DMS 273 (cell line): Measurements from ENCODE around the gene VSTM1.
A peak's percentile ranks its signal among the peaks of the same experiment; 100 is the strongest.
"Not testable (repeated sequence)": the region's sequence is repeated elsewhere in the genome, so short reads cannot be mapped to it uniquely, and the experiment has no call there.

Experiments
- DNase-seq: peaks from one replicate; lab custom pipeline; 2025; ENCODE audit not compliant: unreplicated experiment; lab: John Stamatoyannopoulos, UW

The VSTM1 gene

DNA sequence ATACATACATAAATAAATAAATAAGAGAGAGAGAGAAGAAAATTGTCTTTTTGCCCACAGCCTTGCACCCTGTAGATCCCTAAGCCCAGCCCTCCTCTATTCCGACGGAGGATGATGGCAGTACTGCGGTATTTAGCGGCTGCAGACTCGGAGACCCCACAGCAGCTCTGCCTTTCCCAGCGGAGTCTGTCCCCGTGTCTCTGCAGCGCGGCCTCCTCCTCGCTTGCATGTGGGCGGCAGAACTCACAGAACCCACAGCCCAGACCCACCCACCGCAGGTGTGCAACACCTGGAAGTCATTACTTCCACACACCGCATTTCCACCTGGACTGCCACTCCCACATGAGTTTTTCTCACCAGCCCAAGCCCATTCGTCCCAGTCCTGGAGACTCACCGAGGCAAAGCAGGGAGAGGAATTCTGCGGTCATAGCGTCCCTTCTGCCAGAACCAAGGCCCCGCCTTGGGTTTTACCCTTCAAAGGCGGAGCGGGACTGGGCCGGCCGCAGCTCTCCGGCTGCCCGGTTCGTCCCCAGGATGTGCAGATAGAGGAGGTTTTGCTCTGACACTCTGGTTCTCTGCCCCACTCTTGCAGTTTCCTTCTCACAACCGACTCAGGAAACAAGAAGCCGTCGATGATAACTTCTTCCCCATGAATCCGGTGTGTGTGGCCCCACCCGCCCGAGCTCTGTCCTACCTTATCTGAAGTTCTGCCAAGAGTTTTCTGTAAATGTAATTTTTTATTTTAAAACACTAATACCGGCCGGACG is at the start of gene VSTM1:
Gene VSTM1, minus strand, starts transcription at position 548 of the 767 bp plus-strand sequence. Its CDS starts 120 bp downstream, at position 428.
- no peak for DNase-seq

- peak; percentile 26 for DNase-seq
Measured at GRCh38 chr19:54109651-54110050, 46.0 kb upstream of the VSTM1 start.

- no peak for DNase-seq
Measured at GRCh38 chr19:54108496-54108895, 44.8 kb upstream of the VSTM1 start.

- DNase-seq, result no peak
Measured at GRCh38 chr19:54107876-54108490, 44.3 kb upstream of the VSTM1 start.

GRCh38 chr19:54106716-54107115 is 43.0 kb upstream of the VSTM1 start:
- no peak for DNase-seq

GRCh38 chr19:54105796-54106195 is 42.1 kb upstream of the VSTM1 start:
- DNase-seq, result no peak

DNA sequence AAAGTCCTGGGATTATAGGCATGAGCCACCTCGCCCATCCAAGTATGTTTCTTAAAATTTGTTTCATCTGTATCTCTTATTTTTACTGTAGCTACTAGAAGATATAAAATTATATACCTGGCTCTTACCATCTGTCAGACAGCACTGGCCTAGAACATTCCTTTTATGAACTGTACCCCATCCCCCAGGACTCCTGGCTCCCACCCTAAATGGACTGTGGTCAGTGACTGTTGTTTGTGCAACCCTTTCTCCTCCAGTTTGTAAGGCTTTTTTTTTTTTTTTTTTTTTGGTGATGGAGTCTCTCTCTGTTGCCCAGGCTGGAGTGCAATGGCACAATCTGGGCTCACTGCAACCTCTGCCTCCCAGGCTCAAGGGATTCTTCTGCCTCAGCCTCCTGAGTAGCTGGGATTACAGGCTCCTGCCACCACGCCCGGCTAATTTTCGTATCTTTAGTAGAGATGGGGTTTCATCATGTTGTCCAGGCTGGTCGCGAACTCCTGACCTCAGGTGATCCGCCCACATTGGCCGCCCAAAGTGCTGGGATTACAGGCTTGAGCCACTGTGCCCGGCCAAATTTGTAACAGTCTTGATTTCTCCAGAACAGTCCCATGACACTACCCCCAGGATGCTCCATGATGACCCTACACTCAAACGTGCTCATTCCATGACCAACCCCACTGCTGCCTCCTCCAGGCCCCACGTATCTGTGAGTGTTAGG is 41.5 kb upstream of the VSTM1 start:
- DNase-seq, result no peak

- DNase-seq, result peak; percentile 99
Measured at GRCh38 chr19:54102421-54103169, 38.9 kb upstream of the VSTM1 start, which contains the start of gene NDUFA3. TSS of gene NDUFA3 (plus strand) at chr19:54102855. CDS start at chr19:54102879, 24 bp downstream.

GRCh38 chr19:54100561-54100960 is 36.9 kb upstream of the VSTM1 start, which contains the start of gene OSCAR:
TSS of gene OSCAR (minus strand) at chr19:54100803. CDS start at chr19:54100792, 11 bp downstream.
- DNase-seq, result no peak

DNA sequence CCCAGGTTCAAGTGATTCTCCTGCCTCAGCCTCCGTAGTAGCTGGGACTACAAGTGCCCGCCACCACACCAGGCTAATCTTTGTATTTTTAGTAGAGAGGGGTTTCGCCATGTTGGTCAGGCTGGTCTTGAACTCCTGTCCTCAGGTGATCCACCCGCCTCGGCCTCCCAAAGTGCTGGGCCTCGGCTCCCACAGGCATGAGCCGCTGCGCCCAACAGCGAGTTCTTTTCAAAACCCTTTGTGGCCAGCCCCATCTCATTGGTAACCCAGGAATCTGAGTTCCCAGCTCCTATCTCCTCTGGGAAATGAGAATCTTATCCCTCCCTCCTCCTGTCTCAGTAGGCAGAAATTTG is 36.2 kb upstream of the VSTM1 start:
- not testable (repeated sequence) for DNase-seq

- no peak for DNase-seq
Measured at GRCh38 chr19:54099190-54099902, 35.6 kb upstream of the VSTM1 start.

DNA sequence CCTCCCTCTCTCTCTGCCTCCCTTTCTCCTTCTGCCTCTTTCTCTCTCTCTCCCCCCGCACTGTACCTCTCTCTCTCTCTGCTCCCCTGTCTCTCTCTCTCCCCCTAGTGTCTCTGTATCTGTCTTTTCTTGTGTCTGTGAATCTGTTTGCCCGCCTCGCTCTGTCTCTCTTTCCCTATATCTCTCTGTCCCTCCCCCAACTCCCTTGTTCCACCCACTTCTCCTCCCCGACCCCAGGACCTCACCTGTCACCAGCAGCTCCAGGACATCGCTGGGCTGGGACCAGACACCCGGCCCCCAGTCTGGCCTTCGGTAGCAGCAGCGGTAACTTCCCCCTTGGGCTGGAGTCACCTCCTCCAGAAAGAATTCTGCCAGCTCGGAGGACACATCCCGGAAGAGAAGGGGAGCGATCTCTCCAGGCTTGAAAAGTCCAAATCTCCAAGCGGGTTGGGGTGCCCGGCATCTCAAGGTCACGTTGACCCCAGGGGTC is 33.0 kb upstream of the VSTM1 start:
- peak; percentile 36 for DNase-seq

DNA sequence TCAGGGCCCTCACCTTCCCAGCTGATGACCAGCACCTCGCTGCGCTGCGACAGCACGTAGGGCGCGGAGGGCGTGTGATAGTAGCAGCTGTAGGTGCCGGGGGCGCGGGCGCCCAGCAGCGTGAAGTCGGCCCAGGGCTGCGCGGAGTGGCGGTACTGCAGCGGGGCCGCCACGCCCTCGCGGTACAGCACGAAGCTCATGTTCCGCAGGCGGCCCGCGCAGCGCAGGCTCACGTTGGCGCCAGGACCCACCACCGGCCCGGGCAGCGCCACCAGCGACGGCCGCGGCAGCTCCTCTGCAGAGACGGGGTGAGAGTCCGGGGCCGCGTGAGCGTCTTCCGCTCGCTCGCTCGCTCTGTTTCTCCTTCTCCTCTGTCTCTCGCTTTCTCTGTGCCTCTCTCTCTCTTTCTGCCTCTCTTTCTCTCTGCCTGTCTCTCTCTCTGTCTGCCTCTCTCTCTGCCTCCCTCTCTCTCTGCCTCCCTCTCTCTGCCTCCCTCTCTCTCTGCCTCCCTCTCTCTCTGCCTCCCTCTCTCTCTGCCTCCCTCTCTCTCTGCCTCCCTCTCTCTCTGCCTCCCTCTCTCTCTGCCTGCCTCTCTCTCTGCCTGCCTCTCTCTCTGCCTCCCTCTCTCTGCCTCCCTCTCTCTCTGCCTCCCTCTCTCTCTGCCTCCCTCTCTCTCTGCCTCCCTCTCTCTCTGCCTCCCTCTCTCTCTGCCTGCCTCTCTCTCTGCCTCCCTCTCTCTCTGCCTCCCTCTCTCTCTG is 32.3 kb upstream of the VSTM1 start:
- DNase-seq, result peak; percentile 72

GRCh38 chr19:54095136-54095858 is 31.6 kb upstream of the VSTM1 start:
- no peak for DNase-seq

- DNase-seq, result no peak
Measured at GRCh38 chr19:54094426-54095000, 30.8 kb upstream of the VSTM1 start.

DNA sequence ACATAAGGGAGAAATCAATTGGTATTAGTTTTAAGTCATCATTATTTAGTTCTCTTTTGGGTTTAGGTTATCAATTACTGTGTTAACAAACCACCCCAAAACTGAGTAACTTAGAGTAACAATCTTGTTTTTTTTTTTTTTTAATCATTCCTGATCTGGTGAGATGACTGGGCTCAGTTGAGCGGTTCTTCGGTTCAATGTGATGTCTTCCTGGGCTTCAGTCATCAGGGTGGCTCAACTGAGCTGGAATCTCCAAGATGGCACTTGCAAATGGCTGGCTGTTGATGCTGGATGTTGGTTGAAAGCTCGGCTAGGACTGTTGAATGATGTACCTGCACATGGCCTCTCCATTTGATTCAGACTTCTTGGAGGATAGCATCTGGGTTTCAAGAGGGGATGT is 20.7 kb upstream of the VSTM1 start:
- DNase-seq, result no peak

- no peak for DNase-seq
Measured at GRCh38 chr19:54081032-54081431, 17.3 kb upstream of the VSTM1 start, which contains the start of gene TARM1. TSS of gene TARM1 (minus strand) at chr19:54081365. CDS start at chr19:54081340, 25 bp downstream.

- DNase-seq, result no peak
Measured at GRCh38 chr19:54077334-54077733, 13.6 kb upstream of the VSTM1 start.
